KG1 (cell line): Measurements from ENCODE around the gene ECT2L.

Experiments
- DNase-seq: peaks from one replicate; lab custom pipeline; 2025; lab: John Stamatoyannopoulos, UW

ECT2L gene

GRCh38 chr6:138805016-138805765, 9.3 kb downstream of the ECT2L start:
- DNase-seq = no peak

GRCh38 chr6:138806889-138807288, 11.0 kb downstream of the ECT2L start:
- no peak for DNase-seq

- DNase-seq = no peak
These were observed 13.8 kb downstream of the ECT2L start for GRCh38 chr6:138809677-138810076.

GRCh38 chr6:138811866-138812265, 16.0 kb downstream of the ECT2L start:
- DNase-seq = no peak

GRCh38 chr6:138814179-138814834, 18.4 kb downstream of the ECT2L start:
- no peak for DNase-seq

- DNase-seq = no peak
These were observed 19.3 kb downstream of the ECT2L start for GRCh38 chr6:138815221-138815620.

GRCh38 chr6:138815797-138816528, 20.1 kb downstream of the ECT2L start:
- DNase-seq = peak; percentile 23

- no peak for DNase-seq
These were observed 21.9 kb downstream of the ECT2L start for GRCh38 chr6:138817799-138818198.

GRCh38 chr6:138818496-138819194, 22.8 kb downstream of the ECT2L start:
- no peak for DNase-seq

GRCh38 chr6:138821519-138821918, 25.6 kb downstream of the ECT2L start:
- DNase-seq = no peak

GRCh38 chr6:138824482-138825144, 28.7 kb downstream of the ECT2L start:
- no peak for DNase-seq

GRCh38 chr6:138830248-138830647, 34.4 kb downstream of the ECT2L start:
- DNase-seq = no peak

GRCh38 chr6:138832182-138832581, 36.3 kb downstream of the ECT2L start:
- no peak for DNase-seq

GRCh38 chr6:138833816-138834539, 38.1 kb downstream of the ECT2L start:
- no peak for DNase-seq

- no peak for DNase-seq
These were observed 41.4 kb downstream of the ECT2L start for GRCh38 chr6:138837246-138837645.

GRCh38 chr6:138844192-138844591, 48.3 kb downstream of the ECT2L start:
- no peak for DNase-seq

- DNase-seq = no peak
These were observed 52.0 kb downstream of the ECT2L start for GRCh38 chr6:138847884-138848283.

- DNase-seq = no peak
These were observed 52.6 kb downstream of the ECT2L start for GRCh38 chr6:138848461-138848860.

GRCh38 chr6:138849791-138850190, 53.9 kb downstream of the ECT2L start:
- DNase-seq = no peak

- DNase-seq = no peak
These were observed 60.8 kb downstream of the ECT2L start for GRCh38 chr6:138856654-138857053.

GRCh38 chr6:138857775-138858174, 61.9 kb downstream of the ECT2L start:
- DNase-seq = no peak
